ENCODE measurements around the gene PCDH18. TPM values are rescaled to one million over a fixed set of nuclear protein-coding genes. Genes with fewer than 3 reads are reported as not detected.
"Not testable (repeated sequence)": the region's sequence is repeated elsewhere in the genome, so short reads cannot be mapped to it uniquely, and the experiment has no call there.

The PCDH18 gene
- total RNA-seq, 1 experiment from 2014 or later = 28.0 TPM

DNA sequence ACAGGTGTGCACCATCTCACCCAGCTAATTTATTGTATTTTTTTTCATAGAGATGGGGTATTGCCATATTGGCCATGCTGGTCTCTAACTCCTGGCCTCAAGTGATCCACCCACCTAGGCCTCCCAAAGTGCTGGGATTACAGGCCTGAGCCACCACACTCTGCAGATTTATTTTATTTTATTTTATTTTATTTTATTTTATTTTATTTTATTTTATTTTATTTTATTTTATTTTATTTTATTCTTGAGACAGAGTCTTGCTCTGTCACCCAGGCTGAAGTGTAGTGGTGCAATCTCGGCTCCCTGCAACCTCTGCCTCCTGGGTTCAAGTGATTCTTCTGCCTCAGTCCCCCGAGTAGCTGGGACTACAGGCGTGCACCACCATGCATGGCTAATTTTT is 15.0 kb downstream of the PCDH18 start:
- H3K9me3 Mint-ChIP-seq; H3K27me3 Mint-ChIP-seq (ENCODE audit: low read depth); DNase-seq (ENCODE audit: low spot score); CTCF ChIA-PET; POLR2A ChIA-PET; H3K27ac Mint-ChIP-seq; H3K4me3 Mint-ChIP-seq; ATAC-seq: not testable (repeated sequence)
- TF ChIP-seq HMGA2 (CRISPR knock-in tag; IDR thresholded peaks at IDR 0.05) = peak; percentile 96
- peaks cover 16% of the 10 kb centered on the region for H3K36me3 Mint-ChIP-seq
- peaks cover 18% of the 10 kb centered on the region for H3K4me1 Mint-ChIP-seq

DNA sequence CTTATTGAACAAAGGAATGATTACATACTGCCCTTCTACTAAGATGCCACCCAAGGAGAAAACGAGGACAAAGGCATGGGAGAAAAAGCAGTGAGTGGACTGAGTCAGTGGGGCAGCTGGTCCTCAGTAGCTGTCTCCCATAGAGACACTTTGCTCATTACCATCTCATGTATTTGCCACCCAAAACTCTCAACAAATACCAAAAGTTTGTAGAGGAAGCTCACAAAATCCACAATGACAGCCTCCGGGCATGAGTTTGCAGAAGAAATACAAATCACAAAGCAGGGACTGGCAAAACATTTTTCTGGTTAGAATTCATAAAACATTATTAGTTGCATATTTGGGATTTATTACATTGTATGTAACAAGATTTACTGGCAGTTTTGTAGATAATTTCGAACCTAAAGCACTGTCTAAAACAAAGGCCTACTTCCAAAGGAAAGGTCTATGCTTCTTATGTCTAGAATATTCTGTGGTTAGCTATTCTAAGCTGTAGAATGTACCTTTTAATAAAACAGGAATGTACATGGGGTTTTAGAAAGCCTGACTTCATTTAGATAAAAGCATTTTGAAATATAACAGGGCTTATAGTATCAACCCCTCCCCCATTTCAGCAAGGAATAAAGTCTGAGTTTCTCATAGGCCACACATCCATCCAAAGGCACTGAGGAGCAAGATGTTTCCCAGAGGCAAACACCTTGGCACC is 17.7 kb downstream of the PCDH18 start:
- no peaks in the 10 kb centered on the region for H3K9me3 Mint-ChIP-seq
- H3K4me3 Mint-ChIP-seq = no peak overlapping the region
- ChIA-PET CTCF (no interaction called here), POLR2A (no interaction called here)
- H3K27ac Mint-ChIP-seq = no peak overlapping the region
- H3K27me3 Mint-ChIP-seq (ENCODE audit: low read depth) = no peaks in the 10 kb centered on the region; the same call in 1 of the 2 replicates
- no peak for ATAC-seq
- DNase-seq (ENCODE audit: low spot score) = no peak
- TF ChIP-seq ZNF263 (CRISPR knock-in tag; IDR thresholded peaks at IDR 0.05; ENCODE audit: low read depth) = no peak
- no peak for TF ChIP-seq TP53 (CRISPR knock-in tag; IDR thresholded peaks at IDR 0.05)
- TF ChIP-seq, protein P1, sequence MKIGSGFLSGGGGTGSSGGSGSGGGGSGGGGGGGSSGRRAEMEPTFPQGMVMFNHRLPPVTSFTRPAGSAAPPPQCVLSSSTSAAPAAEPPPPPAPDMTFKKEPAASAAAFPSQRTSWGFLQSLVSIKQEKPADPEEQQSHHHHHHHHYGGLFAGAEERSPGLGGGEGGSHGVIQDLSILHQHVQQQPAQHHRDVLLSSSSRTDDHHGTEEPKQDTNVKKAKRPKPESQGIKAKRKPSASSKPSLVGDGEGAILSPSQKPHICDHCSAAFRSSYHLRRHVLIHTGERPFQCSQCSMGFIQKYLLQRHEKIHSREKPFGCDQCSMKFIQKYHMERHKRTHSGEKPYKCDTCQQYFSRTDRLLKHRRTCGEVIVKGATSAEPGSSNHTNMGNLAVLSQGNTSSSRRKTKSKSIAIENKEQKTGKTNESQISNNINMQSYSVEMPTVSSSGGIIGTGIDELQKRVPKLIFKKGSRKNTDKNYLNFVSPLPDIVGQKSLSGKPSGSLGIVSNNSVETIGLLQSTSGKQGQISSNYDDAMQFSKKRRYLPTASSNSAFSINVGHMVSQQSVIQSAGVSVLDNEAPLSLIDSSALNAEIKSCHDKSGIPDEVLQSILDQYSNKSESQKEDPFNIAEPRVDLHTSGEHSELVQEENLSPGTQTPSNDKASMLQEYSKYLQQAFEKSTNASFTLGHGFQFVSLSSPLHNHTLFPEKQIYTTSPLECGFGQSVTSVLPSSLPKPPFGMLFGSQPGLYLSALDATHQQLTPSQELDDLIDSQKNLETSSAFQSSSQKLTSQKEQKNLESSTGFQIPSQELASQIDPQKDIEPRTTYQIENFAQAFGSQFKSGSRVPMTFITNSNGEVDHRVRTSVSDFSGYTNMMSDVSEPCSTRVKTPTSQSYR (CRISPR knock-in tag; IDR thresholded peaks at IDR 0.05) = no peak
- TF ChIP-seq CREM (CRISPR knock-in tag; IDR thresholded peaks at IDR 0.05) = no peak
- TF ChIP-seq, protein P2, sequence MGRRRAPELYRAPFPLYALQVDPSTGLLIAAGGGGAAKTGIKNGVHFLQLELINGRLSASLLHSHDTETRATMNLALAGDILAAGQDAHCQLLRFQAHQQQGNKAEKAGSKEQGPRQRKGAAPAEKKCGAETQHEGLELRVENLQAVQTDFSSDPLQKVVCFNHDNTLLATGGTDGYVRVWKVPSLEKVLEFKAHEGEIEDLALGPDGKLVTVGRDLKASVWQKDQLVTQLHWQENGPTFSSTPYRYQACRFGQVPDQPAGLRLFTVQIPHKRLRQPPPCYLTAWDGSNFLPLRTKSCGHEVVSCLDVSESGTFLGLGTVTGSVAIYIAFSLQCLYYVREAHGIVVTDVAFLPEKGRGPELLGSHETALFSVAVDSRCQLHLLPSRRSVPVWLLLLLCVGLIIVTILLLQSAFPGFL (CRISPR knock-in tag; IDR thresholded peaks at IDR 0.05; ENCODE audit: borderline replicate concordance) = no peak
- no peaks in the 10 kb centered on the region for H3K36me3 Mint-ChIP-seq
- H3K4me1 Mint-ChIP-seq = peaks cover 40% of the 10 kb centered on the region

DNA sequence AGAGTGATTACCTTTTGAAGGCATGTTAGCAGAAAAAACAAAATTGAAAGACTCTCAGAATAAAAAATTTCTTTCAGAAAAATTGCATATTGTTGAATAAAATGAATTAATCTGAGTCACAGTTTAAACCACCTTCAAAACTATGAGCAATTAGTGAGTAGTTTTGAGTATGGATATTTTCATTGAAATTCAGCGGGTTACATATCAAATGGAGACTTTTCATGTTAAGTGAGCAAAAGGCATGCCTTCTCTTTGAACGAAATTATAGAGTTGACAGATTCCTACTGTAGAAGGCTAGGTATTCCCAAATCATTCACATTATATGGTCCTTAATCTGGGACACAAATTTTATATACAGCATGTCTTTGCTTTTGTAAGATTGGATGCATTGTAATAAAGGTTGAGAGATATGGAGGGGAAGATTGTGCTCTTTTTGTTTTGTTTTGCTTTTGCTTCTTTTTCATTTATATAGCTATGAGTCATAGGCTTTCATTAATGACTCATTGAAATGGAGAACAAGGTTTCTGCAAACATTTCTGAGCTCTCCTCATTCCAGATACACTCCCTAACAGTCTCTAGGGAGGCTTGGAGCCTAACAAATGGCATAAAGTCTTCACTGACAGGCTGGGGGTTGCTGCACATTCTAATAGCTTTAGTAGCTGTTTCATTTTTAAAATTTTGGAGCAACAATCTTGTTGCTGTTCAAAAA is 21.6 kb downstream of the PCDH18 start:
- POLR2A ChIA-PET = no interaction called here

DNA sequence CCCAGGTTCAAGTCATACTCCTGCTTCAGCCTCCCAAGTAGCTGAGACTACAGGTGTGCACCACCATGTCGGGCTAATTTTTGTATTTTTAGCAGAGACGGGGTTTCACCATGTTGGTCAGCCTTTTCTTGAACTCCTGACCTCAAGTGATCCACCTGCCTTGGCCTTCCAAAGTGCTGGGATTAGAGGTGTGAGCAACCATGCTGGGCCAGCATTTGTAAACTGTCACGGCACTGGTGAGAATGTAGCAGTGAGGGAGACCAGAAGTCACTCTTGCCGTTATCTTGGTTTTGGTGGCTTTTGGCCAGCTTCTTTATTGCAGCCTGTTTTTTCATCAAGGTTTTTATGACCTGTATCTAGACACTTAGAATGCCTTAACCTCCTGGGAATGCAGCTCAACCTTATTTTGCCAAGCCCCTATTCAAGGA is 22.4 kb downstream of the PCDH18 start:
- POLR2A ChIA-PET = no interaction called here
- H3K36me3 Mint-ChIP-seq = no peaks in the 10 kb centered on the region
- no peak for DNase-seq (ENCODE audit: low spot score)
- H3K27me3 Mint-ChIP-seq (ENCODE audit: low read depth) = no peaks in the 10 kb centered on the region; the same call in 1 of the 2 replicates
- H3K9me3 Mint-ChIP-seq = 0 out of 2 replicates have a peak, but pooled peaks cover 4% of the 10 kb centered on the region
- H3K4me3 Mint-ChIP-seq = no peak overlapping the region
- H3K27ac Mint-ChIP-seq = no peak overlapping the region
- peaks cover 32% of the 10 kb centered on the region for H3K4me1 Mint-ChIP-seq
- no peak for ATAC-seq
- CTCF ChIA-PET = no interaction called here
- TF ChIP-seq, protein P1 (CRISPR knock-in tag; IDR thresholded peaks at IDR 0.05) = no peak
- TF ChIP-seq, protein P3, sequence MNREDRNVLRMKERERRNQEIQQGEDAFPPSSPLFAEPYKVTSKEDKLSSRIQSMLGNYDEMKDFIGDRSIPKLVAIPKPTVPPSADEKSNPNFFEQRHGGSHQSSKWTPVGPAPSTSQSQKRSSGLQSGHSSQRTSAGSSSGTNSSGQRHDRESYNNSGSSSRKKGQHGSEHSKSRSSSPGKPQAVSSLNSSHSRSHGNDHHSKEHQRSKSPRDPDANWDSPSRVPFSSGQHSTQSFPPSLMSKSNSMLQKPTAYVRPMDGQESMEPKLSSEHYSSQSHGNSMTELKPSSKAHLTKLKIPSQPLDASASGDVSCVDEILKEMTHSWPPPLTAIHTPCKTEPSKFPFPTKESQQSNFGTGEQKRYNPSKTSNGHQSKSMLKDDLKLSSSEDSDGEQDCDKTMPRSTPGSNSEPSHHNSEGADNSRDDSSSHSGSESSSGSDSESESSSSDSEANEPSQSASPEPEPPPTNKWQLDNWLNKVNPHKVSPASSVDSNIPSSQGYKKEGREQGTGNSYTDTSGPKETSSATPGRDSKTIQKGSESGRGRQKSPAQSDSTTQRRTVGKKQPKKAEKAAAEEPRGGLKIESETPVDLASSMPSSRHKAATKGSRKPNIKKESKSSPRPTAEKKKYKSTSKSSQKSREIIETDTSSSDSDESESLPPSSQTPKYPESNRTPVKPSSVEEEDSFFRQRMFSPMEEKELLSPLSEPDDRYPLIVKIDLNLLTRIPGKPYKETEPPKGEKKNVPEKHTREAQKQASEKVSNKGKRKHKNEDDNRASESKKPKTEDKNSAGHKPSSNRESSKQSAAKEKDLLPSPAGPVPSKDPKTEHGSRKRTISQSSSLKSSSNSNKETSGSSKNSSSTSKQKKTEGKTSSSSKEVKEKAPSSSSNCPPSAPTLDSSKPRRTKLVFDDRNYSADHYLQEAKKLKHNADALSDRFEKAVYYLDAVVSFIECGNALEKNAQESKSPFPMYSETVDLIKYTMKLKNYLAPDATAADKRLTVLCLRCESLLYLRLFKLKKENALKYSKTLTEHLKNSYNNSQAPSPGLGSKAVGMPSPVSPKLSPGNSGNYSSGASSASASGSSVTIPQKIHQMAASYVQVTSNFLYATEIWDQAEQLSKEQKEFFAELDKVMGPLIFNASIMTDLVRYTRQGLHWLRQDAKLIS (CRISPR knock-in tag; IDR thresholded peaks at IDR 0.05; ENCODE audit: borderline replicate concordance) = no peak
- no peak for TF ChIP-seq TP53 (CRISPR knock-in tag; IDR thresholded peaks at IDR 0.05)
- TF ChIP-seq MXD4 (CRISPR knock-in tag; IDR thresholded peaks at IDR 0.05; ENCODE audit: borderline replicate concordance) = no peak

More for the DNA sequence above, 21.6 kb downstream of the PCDH18 start:
- no peak for DNase-seq (ENCODE audit: low spot score)
- peak overlapping the region; percentile 6; the same call in 1 of the 2 replicates for H3K4me3 Mint-ChIP-seq
- CTCF ChIA-PET = no interaction called here
- H3K4me1 Mint-ChIP-seq = peaks cover 40% of the 10 kb centered on the region
- H3K9me3 Mint-ChIP-seq = no peaks in the 10 kb centered on the region
- H3K36me3 Mint-ChIP-seq = no peaks in the 10 kb centered on the region
- no peak for TF ChIP-seq ATF1 (CRISPR knock-in tag; IDR thresholded peaks at IDR 0.05)
- no peak for TF ChIP-seq TCF7 (CRISPR knock-in tag; IDR thresholded peaks at IDR 0.05; ENCODE audit: low read depth)
- TF ChIP-seq NFE2L1 (CRISPR knock-in tag; IDR thresholded peaks at IDR 0.05) = no peak
- no peak for TF ChIP-seq SOX15 (CRISPR knock-in tag; IDR thresholded peaks at IDR 0.05)
- TF ChIP-seq RORB (CRISPR knock-in tag; IDR thresholded peaks at IDR 0.05) = no peak
- TF ChIP-seq, protein P4, sequence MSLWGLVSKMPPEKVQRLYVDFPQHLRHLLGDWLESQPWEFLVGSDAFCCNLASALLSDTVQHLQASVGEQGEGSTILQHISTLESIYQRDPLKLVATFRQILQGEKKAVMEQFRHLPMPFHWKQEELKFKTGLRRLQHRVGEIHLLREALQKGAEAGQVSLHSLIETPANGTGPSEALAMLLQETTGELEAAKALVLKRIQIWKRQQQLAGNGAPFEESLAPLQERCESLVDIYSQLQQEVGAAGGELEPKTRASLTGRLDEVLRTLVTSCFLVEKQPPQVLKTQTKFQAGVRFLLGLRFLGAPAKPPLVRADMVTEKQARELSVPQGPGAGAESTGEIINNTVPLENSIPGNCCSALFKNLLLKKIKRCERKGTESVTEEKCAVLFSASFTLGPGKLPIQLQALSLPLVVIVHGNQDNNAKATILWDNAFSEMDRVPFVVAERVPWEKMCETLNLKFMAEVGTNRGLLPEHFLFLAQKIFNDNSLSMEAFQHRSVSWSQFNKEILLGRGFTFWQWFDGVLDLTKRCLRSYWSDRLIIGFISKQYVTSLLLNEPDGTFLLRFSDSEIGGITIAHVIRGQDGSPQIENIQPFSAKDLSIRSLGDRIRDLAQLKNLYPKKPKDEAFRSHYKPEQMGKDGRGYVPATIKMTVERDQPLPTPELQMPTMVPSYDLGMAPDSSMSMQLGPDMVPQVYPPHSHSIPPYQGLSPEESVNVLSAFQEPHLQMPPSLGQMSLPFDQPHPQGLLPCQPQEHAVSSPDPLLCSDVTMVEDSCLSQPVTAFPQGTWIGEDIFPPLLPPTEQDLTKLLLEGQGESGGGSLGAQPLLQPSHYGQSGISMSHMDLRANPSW (CRISPR knock-in tag; conservative IDR thresholded peaks at IDR 0.05; ENCODE audit: low read depth) = no peak
- H3K27ac Mint-ChIP-seq = peak overlapping the region; percentile 40
- no peaks in the 10 kb centered on the region; the same call in 1 of the 2 replicates for H3K27me3 Mint-ChIP-seq (ENCODE audit: low read depth)
- ATAC-seq = peak; percentile 83

Measured in WTC11 (cell line).